Coronary artery (tissue), 2 donors: Measurements from ENCODE around the gene CERS6.

ENCODE experiments used
- DNase-seq: peaks from one replicate; pipeline ENCODE4 v3.0.0-alpha.2; 2017; ENCODE audit warnings: low spot score
- H3K27ac ChIP-seq, 2 donors: fragments of 200-600 bp; sonication (generic); one replicate each; pipeline ENCODE4 v1.5.1; 2016 to 2019
- H3K4me3 ChIP-seq: fragments of 200-600 bp; sonication (generic); 2 replicates; pipeline ENCODE4 v1.5.1; 2016; ENCODE audit warnings: mild to moderate bottlenecking, moderate library complexity
- CTCF ChIP-seq: fragments of 200-600 bp; sonication (generic); IDR thresholded peaks from one replicate; pipeline ENCODE4 v1.5.1; 2019; ENCODE audit warnings: antibody characterized with exemption

The CERS6 gene

DNA sequence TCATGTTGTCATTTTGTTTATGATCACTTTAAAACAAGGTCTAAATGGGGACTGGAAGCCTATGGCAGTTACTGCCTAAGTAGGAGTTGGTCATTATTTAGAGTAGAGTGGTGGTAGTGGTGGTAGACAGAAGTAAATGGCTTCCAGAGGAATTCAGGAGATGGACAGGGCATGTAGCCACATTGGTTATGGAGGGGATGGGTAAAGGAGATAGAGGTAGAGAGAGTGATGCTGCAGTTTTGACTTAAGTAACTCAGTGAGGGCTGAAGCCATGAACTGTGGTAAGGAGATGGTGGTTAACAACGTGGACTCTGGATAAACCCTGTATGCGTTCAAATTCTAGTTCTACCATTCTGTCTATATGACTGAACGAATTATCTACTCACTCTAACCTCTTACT, 284.7 kb downstream of the CERS6 start:
- no peak for TF ChIP-seq CTCF
- no peak for DNase-seq
- no peak overlapping the region for H3K27ac ChIP-seq
- no peak overlapping the region for H3K4me3 ChIP-seq

DNA sequence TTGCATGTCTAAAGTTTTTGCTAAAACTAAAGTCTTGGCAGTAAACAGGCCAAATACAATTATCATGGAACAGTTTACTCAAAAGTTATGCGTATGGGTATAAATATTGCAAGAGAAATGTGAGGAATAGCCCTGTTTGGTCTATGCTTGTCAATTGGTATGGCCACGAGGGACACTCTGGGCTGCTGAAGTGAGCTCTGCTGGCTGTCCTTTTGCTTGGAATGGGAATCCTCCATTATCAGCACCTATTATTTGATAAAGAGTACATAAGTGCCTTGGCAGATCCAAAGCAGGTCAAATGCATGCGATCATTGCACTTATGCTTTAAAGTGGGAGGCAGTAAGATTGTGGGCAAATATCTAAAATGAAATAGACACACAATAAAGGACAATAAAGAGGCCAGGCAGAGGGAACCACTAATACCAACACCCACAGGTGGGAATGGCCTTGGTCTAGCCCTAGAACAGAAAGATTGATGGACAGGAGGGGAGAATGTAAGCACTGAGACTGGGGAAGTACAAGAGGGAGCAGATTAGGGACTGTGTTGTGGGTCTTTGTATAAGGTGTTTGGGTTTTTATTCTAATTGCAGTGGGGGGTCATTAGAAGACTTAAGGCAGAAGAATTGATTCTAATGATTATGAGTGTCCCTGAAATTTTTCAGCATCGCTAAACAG, 286.3 kb downstream of the CERS6 start:
- no peak for TF ChIP-seq CTCF
- Histone ChIP-seq H3K4me3 (no peak overlapping the region), H3K27ac (no peak overlapping the region)
- no peak for DNase-seq

GRCh38 chr2:168744844-168745243, 288.8 kb downstream of the CERS6 start:
- H3K4me3 ChIP-seq, result no peak overlapping the region
- H3K27ac ChIP-seq, result no peak overlapping the region
- TF ChIP-seq CTCF, result no peak
- DNase-seq, result no peak

- H3K4me3 ChIP-seq, result no peak overlapping the region
- DNase-seq, result no peak
These were observed 292.4 kb downstream of the CERS6 start for GRCh38 chr2:168748461-168748860.

GRCh38 chr2:168749297-168749696, 293.2 kb downstream of the CERS6 start:
- no peak for DNase-seq
- H3K27ac ChIP-seq, result no peak overlapping the region
- H3K4me3 ChIP-seq, result no peak overlapping the region
- no peak for TF ChIP-seq CTCF

More at GRCh38 chr2:168748461-168748860, 292.4 kb downstream of the CERS6 start:
- H3K27ac ChIP-seq, result no peak overlapping the region
- no peak for TF ChIP-seq CTCF

- no peak for DNase-seq
- Histone ChIP-seq H3K27ac (no peak overlapping the region), H3K4me3 (no peak overlapping the region)
- no peak for TF ChIP-seq CTCF
These were observed 295.1 kb downstream of the CERS6 start for GRCh38 chr2:168751104-168751740.

DNA sequence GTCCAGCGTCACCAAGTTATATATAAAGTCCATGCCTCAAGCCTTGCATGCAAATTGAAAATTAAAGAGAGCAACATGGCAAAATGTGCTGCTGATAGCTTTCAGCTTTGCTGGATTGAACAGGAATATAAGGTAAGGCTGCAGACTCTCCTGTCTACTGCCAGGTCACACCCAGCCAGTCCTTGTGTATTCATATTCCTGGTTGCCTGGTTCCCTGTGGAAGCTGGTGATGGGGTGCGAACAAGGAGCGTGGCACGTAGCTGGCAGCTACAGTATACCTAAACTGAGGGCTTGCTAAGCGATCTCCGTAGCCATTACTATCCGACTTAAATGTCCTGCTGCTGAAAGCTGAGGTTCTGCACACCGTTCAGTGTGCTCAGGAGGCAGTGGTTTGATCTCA, 296.3 kb downstream of the CERS6 start:
- Histone ChIP-seq H3K27ac (no peak overlapping the region), H3K4me3 (no peak overlapping the region)
- TF ChIP-seq CTCF, result no peak
- DNase-seq, result no peak
